Mucosa of descending colon (tissue), 3 donors: Measurements from ENCODE around the gene CYLD. TPM values are rescaled to one million over a fixed set of nuclear protein-coding genes. Genes with fewer than 3 reads are reported as not detected.

Source experiments
- ATAC-seq: fragments of 200-7000 bp; cut with Tn5 transposase; one replicate; pipeline ENCODE4 v1.9.1; 2020; ENCODE audit warnings: mild to moderate bottlenecking, moderate library complexity
- DNase-seq, 3 donors: peaks; one replicate each; pipeline ENCODE4 v3.0.0-alpha.2; 2020
- H3K36me3 ChIP-seq: fragments of 200-600 bp; one replicate; pipeline ENCODE4 v1.8.0; 2021; ENCODE audit warnings: low read depth, mild to moderate bottlenecking
- H3K4me1 ChIP-seq: fragments of 200-600 bp; one replicate; pipeline ENCODE4 v1.8.0; 2021; ENCODE audit warnings: low read depth, mild to moderate bottlenecking
- H3K4me3 ChIP-seq: fragments of 200-600 bp; one replicate; pipeline ENCODE4 v1.8.0; 2021; ENCODE audit warnings: mild to moderate bottlenecking
- H3K9me3 ChIP-seq: fragments of 200-600 bp; one replicate; pipeline ENCODE4 v1.8.0; 2021; ENCODE audit warnings: mild to moderate bottlenecking
- intact Hi-C, 2 donors: fragments of 100-400 bp; cut with DNase I in 1 of 2; cut with micrococcal nuclease in 1 of 2; formaldehyde crosslinking; loops; one replicate each; pipeline versions ENCODE4 v1.11.0 to v1.11.1; 2022; cut with DNase I, micrococcal nuclease
- total RNA-seq, 3 donors: library from RNA; stranded (reverse); fragmentation: NEBNext Ultra II Directional in 2 of 3; extraction: Animal tissue kit (Norgen Biotek cat#: 25700) in 2 of 3; gene quantifications; one replicate each; pipeline versions ENCODE4 v1.2.1 to v1.2.4, GENCODE V29; 2021 to 2023
- TF ChIP-seq, protein P1 (sequence below): fragments of 200-600 bp; IDR thresholded peaks from one replicate; pipeline ENCODE4 v1.8.0; 2022; ENCODE audit warnings: antibody characterized with exemption, mild to moderate bottlenecking
- donor health status: DM: no; HTN: no; CAD: no; lungs with moderate emphysema.
- donor health status: DM: no; HTN: no; CAD: no.
- donor health status: DM: no; HTN: yes; CAD: no.

Gene CYLD
- total RNA-seq, 3 donors from 2014 or later: 24.7 to 44.4 (median 35.5) TPM

GRCh38 chr16:50822671-50823070 is 80.8 kb downstream of the CYLD start:
- no peak for DNase-seq
- Histone ChIP-seq H3K36me3 (no peaks in the 10 kb centered on the region), H3K4me1 (no peaks in the 10 kb centered on the region), H3K9me3 (no peaks in the 10 kb centered on the region), H3K4me3 (no peak overlapping the region)
- no peak for ATAC-seq
- intact Hi-C loops: no loop called here
- TF ChIP-seq, protein P1, sequence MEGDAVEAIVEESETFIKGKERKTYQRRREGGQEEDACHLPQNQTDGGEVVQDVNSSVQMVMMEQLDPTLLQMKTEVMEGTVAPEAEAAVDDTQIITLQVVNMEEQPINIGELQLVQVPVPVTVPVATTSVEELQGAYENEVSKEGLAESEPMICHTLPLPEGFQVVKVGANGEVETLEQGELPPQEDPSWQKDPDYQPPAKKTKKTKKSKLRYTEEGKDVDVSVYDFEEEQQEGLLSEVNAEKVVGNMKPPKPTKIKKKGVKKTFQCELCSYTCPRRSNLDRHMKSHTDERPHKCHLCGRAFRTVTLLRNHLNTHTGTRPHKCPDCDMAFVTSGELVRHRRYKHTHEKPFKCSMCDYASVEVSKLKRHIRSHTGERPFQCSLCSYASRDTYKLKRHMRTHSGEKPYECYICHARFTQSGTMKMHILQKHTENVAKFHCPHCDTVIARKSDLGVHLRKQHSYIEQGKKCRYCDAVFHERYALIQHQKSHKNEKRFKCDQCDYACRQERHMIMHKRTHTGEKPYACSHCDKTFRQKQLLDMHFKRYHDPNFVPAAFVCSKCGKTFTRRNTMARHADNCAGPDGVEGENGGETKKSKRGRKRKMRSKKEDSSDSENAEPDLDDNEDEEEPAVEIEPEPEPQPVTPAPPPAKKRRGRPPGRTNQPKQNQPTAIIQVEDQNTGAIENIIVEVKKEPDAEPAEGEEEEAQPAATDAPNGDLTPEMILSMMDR: no peak

DNA sequence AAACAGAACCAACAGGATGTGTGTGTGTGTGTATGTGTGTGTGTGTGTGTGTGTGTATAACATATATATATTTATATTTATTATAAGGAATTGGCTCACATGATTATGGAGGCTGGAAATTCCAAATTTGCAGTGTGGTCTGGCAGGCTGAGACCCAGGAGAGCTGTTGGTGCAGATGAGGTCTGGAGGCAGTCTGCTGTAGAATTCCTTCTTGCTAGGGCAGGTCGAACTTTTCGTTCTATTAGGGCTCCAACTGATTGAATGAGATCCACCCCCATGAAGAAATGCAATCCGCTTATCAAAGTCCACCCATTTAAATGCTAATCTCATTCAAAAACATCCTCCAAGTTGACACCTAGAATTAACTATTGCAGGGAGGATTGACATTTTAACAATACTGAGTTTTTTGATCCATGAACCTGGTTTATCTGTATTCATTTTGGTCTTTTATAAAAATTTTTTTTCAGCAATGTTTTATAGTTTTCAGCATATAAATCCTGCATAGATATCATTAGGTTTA is 85.0 kb downstream of the CYLD start:
- ATAC-seq: no peak
- DNase-seq: no peak
- TF ChIP-seq, protein P1: no peak
- Histone ChIP-seq H3K4me3 (no peak overlapping the region), H3K9me3 (no peaks in the 10 kb centered on the region), H3K36me3 (no peaks in the 10 kb centered on the region), H3K4me1 (no peaks in the 10 kb centered on the region)
- intact Hi-C loops: no loop called here

- Histone ChIP-seq H3K4me1 (no peaks in the 10 kb centered on the region), H3K4me3 (no peak overlapping the region), H3K36me3 (no peaks in the 10 kb centered on the region), H3K9me3 (no peaks in the 10 kb centered on the region)
- ATAC-seq (no peak), DNase-seq (no peak)
- TF ChIP-seq, protein P1: no peak
- intact Hi-C loops: no loop called here
These were observed 86.3 kb downstream of the CYLD start for GRCh38 chr16:50828164-50828702.

- Histone ChIP-seq H3K36me3 (no peaks in the 10 kb centered on the region), H3K4me1 (no peaks in the 10 kb centered on the region), H3K9me3 (no peaks in the 10 kb centered on the region), H3K4me3 (no peak overlapping the region)
- DNase-seq (no peak), ATAC-seq (no peak)
- intact Hi-C loops: no loop called here
- TF ChIP-seq, protein P1: no peak
These were observed 88.8 kb downstream of the CYLD start for GRCh38 chr16:50830698-50831097.

GRCh38 chr16:50831751-50832150 is 89.9 kb downstream of the CYLD start:
- TF ChIP-seq, protein P1: no peak
- Histone ChIP-seq H3K36me3 (no peaks in the 10 kb centered on the region), H3K9me3 (no peaks in the 10 kb centered on the region), H3K4me3 (no peak overlapping the region), H3K4me1 (no peaks in the 10 kb centered on the region)
- intact Hi-C loops: no loop called here
- no peak for DNase-seq
- ATAC-seq: no peak

DNA sequence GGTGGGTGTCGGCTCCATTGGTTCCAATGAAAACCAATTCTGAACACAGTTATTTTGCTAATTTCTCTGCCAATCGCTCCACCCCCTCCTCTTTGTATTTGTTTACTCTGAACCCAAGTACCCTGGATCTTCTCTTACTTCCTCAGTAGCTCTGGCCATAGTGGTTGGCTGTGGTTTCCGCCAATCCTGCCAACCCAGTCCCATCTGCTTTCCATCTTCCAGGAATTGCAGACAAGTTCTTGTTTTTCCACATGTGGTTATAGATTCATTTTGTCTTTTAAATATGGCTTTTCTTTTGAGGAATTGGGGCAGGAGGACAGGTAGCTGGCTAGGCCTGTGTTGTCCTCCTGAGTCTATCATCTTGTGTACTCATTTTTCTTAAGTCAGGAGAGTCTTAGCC is 92.0 kb downstream of the CYLD start:
- no peaks in the 10 kb centered on the region for H3K9me3 ChIP-seq
- no peak for DNase-seq
- intact Hi-C loops: no loop called here
- TF ChIP-seq, protein P1: no peak
- H3K4me1 ChIP-seq: no peaks in the 10 kb centered on the region
- ATAC-seq: no peak
- no peak overlapping the region for H3K4me3 ChIP-seq
- no peaks in the 10 kb centered on the region for H3K36me3 ChIP-seq
